Endothelial cell of umbilical vein (primary cell): ENCODE results near the gene RBM17. TPM values are rescaled to one million over a fixed set of nuclear protein-coding genes. Genes with fewer than 3 reads are reported as not detected.

Experiments used
- BruUV-seq: library from RNA; stranded (reverse); fragments of 400-500 nt; replicated peaks from 2 replicates; lab custom pipeline; 2021; lab: Mats Ljungman, UMichigan
- CTCF ChIA-PET: fragments of 300-600, 350-600 bp; sonication (Branson Sonifier 250); formaldehyde crosslinking; loops from one replicate; lab custom pipeline; 2021; ENCODE audit warnings: antibody characterized with exemption, inconsistent platforms; lab: Charles Lee
- POLR2A ChIA-PET: fragments of 300-600, 350-600 bp; sonication (Branson Sonifier 250); formaldehyde crosslinking; loops from one replicate; lab custom pipeline; 2021; ENCODE audit warnings: antibody characterized with exemption, inconsistent platforms; lab: Charles Lee
- DNase-seq: peaks from one replicate; pipeline ENCODE4 v3.0.0-alpha.2; 2011; ENCODE audit warnings: low read depth, low spot score
- FAIRE-seq: peaks from 2 replicates; lab custom pipeline; 2011; peaks lifted over from hg19 to GRCh38; lab: Jason Lieb, UNC
- H2AFZ ChIP-seq: 2 replicates; pipeline ENCODE4 v1.6.0; 2012; ENCODE audit warnings: low read depth, low read length, control low read depth, inconsistent platforms
- H3K27ac ChIP-seq: 2 replicates; pipeline ENCODE4 v1.5.1; 2011; ENCODE audit warnings: low read depth, mild to moderate bottlenecking, control low read depth, low read length, moderate library complexity; ENCODE audit not compliant: insufficient read depth
- H3K27me3 ChIP-seq, 2 experiments: 2 replicates each; pipeline versions ENCODE4 v1.6.0 to v1.6.1; 2011; ENCODE audit warnings: low read length in 2 of 2, mixed read lengths in 1 of 2; ENCODE audit not compliant: control insufficient read depth in 2 of 2, insufficient read depth in 2 of 2
- H3K36me3 ChIP-seq, 2 experiments: 2 replicates in 1 of 2; 3 replicates in 1 of 2; pipeline ENCODE4 v1.5.1; 2011; ENCODE audit warnings: low read length in 2 of 2, mild to moderate bottlenecking in 1 of 2, moderate library complexity in 1 of 2; ENCODE audit not compliant: control insufficient read depth in 2 of 2, insufficient read depth in 2 of 2; ENCODE audit errors: extremely low read depth in 1 of 2
- H3K4me1 ChIP-seq: 3 replicates; pipeline ENCODE4 v1.5.1; 2011; ENCODE audit warnings: mild to moderate bottlenecking, low read length; ENCODE audit not compliant: control insufficient read depth, insufficient read depth; ENCODE audit errors: extremely low read depth
- H3K4me2 ChIP-seq: 2 replicates; pipeline ENCODE4 v1.6.1; 2011; ENCODE audit warnings: low read length, control low read depth, mixed read lengths; ENCODE audit not compliant: insufficient read depth
- H3K4me3 ChIP-seq, 3 experiments: fragments of 200-600 bp in 1 of 3; sonication (generic), shearing (Covaris generic) in 1 of 3; replicated peaks in 1 of 3; 2 replicates each; pipeline ENCODE4 v1.5.1; 2011 to 2016; ENCODE audit warnings: control low read depth in 3 of 3, low read length in 3 of 3, mild to moderate bottlenecking in 2 of 3, inconsistent platforms in 1 of 3, low read depth in 1 of 3, moderate library complexity in 1 of 3; ENCODE audit not compliant: insufficient read depth in 1 of 3
- H3K79me2 ChIP-seq: 2 replicates; pipeline ENCODE4 v1.6.0; 2012; ENCODE audit warnings: low read length, inconsistent platforms; ENCODE audit not compliant: control insufficient read depth, insufficient read depth
- H3K9ac ChIP-seq: replicated peaks from 2 replicates; pipeline ENCODE3; 2011; ENCODE audit warnings: low read length, control low read depth; ENCODE audit not compliant: insufficient read depth; ENCODE audit errors: extremely low read depth
- H3K9me1 ChIP-seq: replicated peaks from 3 replicates; pipeline ENCODE4 v1.6.0; 2011; ENCODE audit warnings: mild to moderate bottlenecking, low read length; ENCODE audit not compliant: control insufficient read depth, insufficient read depth; ENCODE audit errors: extremely low read depth
- H3K9me3 ChIP-seq: replicated peaks from 2 replicates; pipeline ENCODE4 v1.5.1; 2012; ENCODE audit warnings: low read length, inconsistent platforms; ENCODE audit not compliant: control insufficient read depth, insufficient read depth
- H4K20me1 ChIP-seq: replicated peaks from 2 replicates; pipeline ENCODE3; 2011; ENCODE audit warnings: mild to moderate bottlenecking, low read length; ENCODE audit not compliant: control insufficient read depth, insufficient read depth; ENCODE audit errors: extremely low read depth
- EZH2 ChIP-seq: IDR thresholded peaks from 2 replicates; pipeline ENCODE4 v1.6.1; 2012; ENCODE audit warnings: borderline replicate concordance, low read depth, mild to moderate bottlenecking, moderate library complexity, low read length, inconsistent platforms; ENCODE audit not compliant: severe bottlenecking
- FOS ChIP-seq: IDR thresholded peaks from 2 replicates; pipeline ENCODE4 v1.6.1; 2011; ENCODE audit warnings: mild to moderate bottlenecking, low read length, moderate library complexity, borderline replicate concordance; ENCODE audit not compliant: insufficient read depth
- GATA2 ChIP-seq: IDR thresholded peaks from 2 replicates; pipeline ENCODE4 v1.7.0; 2011; ENCODE audit warnings: low read depth, mild to moderate bottlenecking, moderate library complexity, mixed read lengths, low read length; ENCODE audit not compliant: insufficient read length, insufficient read depth
- JUN ChIP-seq: IDR thresholded peaks from 2 replicates; pipeline ENCODE4 v1.6.1; 2011; ENCODE audit warnings: borderline replicate concordance, low read depth; ENCODE audit not compliant: insufficient read length, insufficient read depth
- MYC ChIP-seq: IDR thresholded peaks from one replicate; pipeline ENCODE4 v1.6.1; 2011; ENCODE audit warnings: mild to moderate bottlenecking, low read depth, low read length
- POLR2A ChIP-seq: IDR thresholded peaks from 2 replicates; pipeline ENCODE4 v1.6.1; 2012; ENCODE audit warnings: low read depth, mild to moderate bottlenecking, control low read depth, low read length
- POLR2AphosphoS5 ChIP-seq: IDR thresholded peaks from 2 replicates; pipeline ENCODE4 v1.6.1; 2012; ENCODE audit warnings: low read depth, mild to moderate bottlenecking, control low read depth, low read length, moderate library complexity; ENCODE audit not compliant: insufficient read depth
- dilution Hi-C: fragments of 300-500 bp; cut with MboI; formaldehyde crosslinking; loops from one replicate; pipeline ENCODE4 v1.15.0; 2019; ENCODE audit warnings: low sequenced_read_pairs; ENCODE audit not compliant: extremely low pct_ligation_motif_present
- intact Hi-C: fragments of 100-400 bp; cut with micrococcal nuclease; formaldehyde crosslinking; loops from one replicate; pipeline ENCODE4 v1.10.0; 2022
- polyA plus RNA-seq, 4 experiments: library from polyadenylated mRNA; depleted of rRNA in 3 of 4; stranded (reverse) in 3 of 4; unstranded in 1 of 4; fragments of >200 nt; gene quantifications; 2 replicates each; pipeline versions ENCODE4 v1.2.1 to v1.2.3, GENCODE V29; 2011 to 2012; ENCODE audit warnings: missing spikeins in 1 of 4
- total RNA-seq: library from RNA; stranded (reverse); gene quantifications from 2 replicates; pipeline ENCODE4 v1.2.3, GENCODE V29; 2021
- TF ChIP-seq, protein P1 (sequence below): IDR thresholded peaks from 2 replicates; pipeline ENCODE4 v1.6.1; 2011; ENCODE audit not compliant: insufficient read depth, insufficient read length

The RBM17 gene
- total and polyA plus RNA-seq, 2 donors (not counting 3 experiments of a cell fraction or from before 2014, with no cell fraction given) = 23.1 to 148 TPM

GRCh38 chr10:6077071-6077675, 11.7 kb upstream of the RBM17 start:
- intact Hi-C loops (no loop called here), dilution Hi-C loops (loop anchor here (25.0 kb wide), 1 partner anchor 115 kb away; no protein-coding TSS in a partner anchor)
- Histone ChIP-seq H4K20me1 (no peaks in the 10 kb centered on the region), H3K4me2 (no peak overlapping the region), H3K4me1 (no peaks in the 10 kb centered on the region), H3K36me3 (no peaks in the 10 kb centered on the region), H3K9me1 (no peaks in the 10 kb centered on the region), H3K27me3 (peaks cover 3 to 7% of the 10 kb centered on the region in 2 experiments), H3K79me2 (no peaks in the 10 kb centered on the region), H2AFZ (no peak overlapping the region), H3K9me3 (no peaks in the 10 kb centered on the region), H3K27ac (no peak overlapping the region), H3K4me3 (no peak overlapping the region), H3K9ac (no peak overlapping the region)
- DNase-seq (no peak), FAIRE-seq (no peak)
- ChIA-PET POLR2A (no interaction called here), CTCF (no interaction called here)
- no TSS peak for BruUV-seq
- TF ChIP-seq GATA2 (no peak), MYC (no peak), JUN (no peak)
- TF ChIP-seq, protein P1, sequence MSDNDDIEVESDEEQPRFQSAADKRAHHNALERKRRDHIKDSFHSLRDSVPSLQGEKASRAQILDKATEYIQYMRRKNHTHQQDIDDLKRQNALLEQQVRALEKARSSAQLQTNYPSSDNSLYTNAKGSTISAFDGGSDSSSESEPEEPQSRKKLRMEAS = no peak

DNA sequence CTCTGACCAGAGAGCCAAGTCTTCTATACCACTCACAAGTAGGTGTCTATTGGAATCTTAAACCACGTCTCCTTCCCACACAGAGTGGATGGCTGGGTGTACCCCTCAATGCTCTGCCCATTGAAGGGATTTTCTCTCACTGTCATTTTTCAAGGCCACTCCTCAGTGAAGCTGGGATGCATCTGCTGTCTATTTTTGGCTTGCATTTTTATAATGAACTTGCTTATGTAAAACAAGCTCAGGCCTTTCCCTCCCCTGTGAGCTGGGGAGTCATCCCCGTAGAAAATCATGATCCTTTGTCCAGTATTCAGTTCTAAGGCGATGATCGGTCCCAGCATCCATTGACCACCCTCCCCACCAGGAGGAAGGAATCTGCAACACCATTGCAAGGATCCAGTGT, 9.8 kb upstream of the RBM17 start:
- no peak for TF ChIP-seq POLR2AphosphoS5
- no peak for TF ChIP-seq FOS
- TF ChIP-seq MYC = no peak
- TF ChIP-seq JUN = no peak
- no peak for TF ChIP-seq EZH2
- no peak for TF ChIP-seq POLR2A
- TF ChIP-seq GATA2 = no peak
- H3K9me1 ChIP-seq = no peaks in the 10 kb centered on the region
- H3K9ac ChIP-seq = no peak overlapping the region
- dilution Hi-C loops = loop anchor here (25.0 kb wide), 1 partner anchor 117 kb away; no protein-coding TSS in a partner anchor
- H3K36me3 ChIP-seq = no peaks in the 10 kb centered on the region
- peaks cover 0 to 7% of the 10 kb centered on the region in 2 experiments for H3K27me3 ChIP-seq
- no peaks in the 10 kb centered on the region for H3K79me2 ChIP-seq
- intact Hi-C loops = no loop called here
- H3K4me3 ChIP-seq = no peak overlapping the region
- no peaks in the 10 kb centered on the region for H4K20me1 ChIP-seq
- CTCF ChIA-PET = no interaction called here
- no peak for FAIRE-seq
- DNase-seq = no peak
- H2AFZ ChIP-seq = no peak overlapping the region
- H3K4me2 ChIP-seq = no peak overlapping the region
- POLR2A ChIA-PET = no interaction called here
- H3K9me3 ChIP-seq = no peaks in the 10 kb centered on the region
- H3K4me1 ChIP-seq = peaks cover 11% of the 10 kb centered on the region
- no peak overlapping the region for H3K27ac ChIP-seq
- BruUV-seq = no TSS peak
